OCI-LY3 (cell line): Measurements from ENCODE around the gene SLC38A11.

Experiments
- H2AFZ ChIP-seq: fragments of 200-600, 300-600 bp; shearing (Covaris generic); 2 replicates; pipeline ENCODE4 v1.6.0; 2014; ENCODE audit warnings: antibody characterized with exemption, low read depth, low read length
- H3K27ac ChIP-seq: fragments of 200-600, 300-600 bp; sonication (generic); 2 replicates; pipeline ENCODE4 v1.5.1; 2014; ENCODE audit warnings: mild to moderate bottlenecking, low read length, moderate library complexity, mixed read lengths
- H3K27me3 ChIP-seq: fragments of 200-600, 300-600 bp; sonication (generic); 2 replicates; pipeline ENCODE4 v1.6.1; 2014; ENCODE audit warnings: low read depth, low read length, mixed read lengths
- H3K36me3 ChIP-seq: fragments of 200-600, 300-600 bp; sonication (generic); replicated peaks from 2 replicates; pipeline ENCODE3; 2014; ENCODE audit warnings: low read depth, low read length, mixed read lengths
- H3K4me1 ChIP-seq: fragments of 300-600, 200-600 bp; sonication (generic); 2 replicates; pipeline ENCODE4 v1.6.1; 2014; ENCODE audit warnings: low read length, mixed read lengths
- H3K4me2 ChIP-seq: fragments of 200-600, 300-600 bp; sonication (generic); 2 replicates; pipeline ENCODE4 v1.6.1; 2014; ENCODE audit warnings: low read length, mixed read lengths
- H3K4me3 ChIP-seq: fragments of 300-600, 200-600 bp; sonication (generic); 2 replicates; pipeline ENCODE4 v1.5.1; 2014; ENCODE audit warnings: antibody characterized with exemption, mild to moderate bottlenecking, low read length, moderate library complexity
- H3K79me2 ChIP-seq: fragments of 300-600, 200-600 bp; shearing (Covaris generic); 2 replicates; pipeline ENCODE4 v1.6.1; 2014; ENCODE audit warnings: mild to moderate bottlenecking, low read length, mixed read lengths
- H3K9ac ChIP-seq: fragments of 300-600, 200-600 bp; shearing (Covaris generic); 2 replicates; pipeline ENCODE4 v1.6.0; 2014; ENCODE audit warnings: mild to moderate bottlenecking, low read length, moderate library complexity
- H3K9me3 ChIP-seq: fragments of 200-600, 300-600 bp; shearing (Covaris generic); 2 replicates; pipeline ENCODE4 v1.6.1; 2014; ENCODE audit warnings: low read length, mixed read lengths; ENCODE audit not compliant: insufficient read depth
- H4K20me1 ChIP-seq: fragments of 200-600, 300-600 bp; sonication (generic); 2 replicates; pipeline ENCODE4 v1.6.1; 2016; ENCODE audit warnings: low read length, mixed read lengths; ENCODE audit not compliant: insufficient read depth
- EZH2phosphoT487 ChIP-seq: fragments of 200-600 bp; shearing (Covaris generic); IDR thresholded peaks from 2 replicates; pipeline ENCODE4 v1.6.1; 2018; ENCODE audit warnings: antibody characterized with exemption, mixed run types, low read depth
- TF ChIP-seq, protein P1 (sequence below): fragments of 200-600, 300-600 bp; sonication (generic); IDR thresholded peaks from 2 replicates; pipeline ENCODE4 v1.5.1; 2014; ENCODE audit warnings: antibody characterized with exemption, low read length, low read depth

Gene SLC38A11

DNA sequence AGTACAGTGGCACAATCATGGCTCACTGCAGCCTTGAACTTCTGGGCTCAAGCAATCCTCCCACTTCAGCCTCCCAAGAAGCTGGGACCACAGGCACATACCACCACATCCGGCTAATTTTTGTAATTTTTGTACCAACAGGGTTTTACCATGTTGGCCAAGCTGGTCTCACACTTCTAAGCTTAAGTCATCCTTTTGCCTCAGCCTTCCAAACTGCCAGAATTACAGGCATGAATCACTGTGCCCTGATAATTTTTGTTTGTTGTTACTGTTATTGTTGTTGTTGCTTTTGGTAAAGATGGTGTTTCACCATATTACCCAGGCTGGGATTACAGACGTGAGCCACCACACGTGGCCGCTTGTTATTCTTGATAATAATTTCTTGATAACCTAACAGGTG lies 103.2 kb downstream of the SLC38A11 start:
- no peaks in the 10 kb centered on the region for H3K27me3 ChIP-seq
- no peak overlapping the region for H3K9ac ChIP-seq
- no peaks in the 10 kb centered on the region for H3K79me2 ChIP-seq
- H3K4me2 ChIP-seq = no peak overlapping the region
- no peaks in the 10 kb centered on the region for H3K36me3 ChIP-seq
- TF ChIP-seq, protein P1, sequence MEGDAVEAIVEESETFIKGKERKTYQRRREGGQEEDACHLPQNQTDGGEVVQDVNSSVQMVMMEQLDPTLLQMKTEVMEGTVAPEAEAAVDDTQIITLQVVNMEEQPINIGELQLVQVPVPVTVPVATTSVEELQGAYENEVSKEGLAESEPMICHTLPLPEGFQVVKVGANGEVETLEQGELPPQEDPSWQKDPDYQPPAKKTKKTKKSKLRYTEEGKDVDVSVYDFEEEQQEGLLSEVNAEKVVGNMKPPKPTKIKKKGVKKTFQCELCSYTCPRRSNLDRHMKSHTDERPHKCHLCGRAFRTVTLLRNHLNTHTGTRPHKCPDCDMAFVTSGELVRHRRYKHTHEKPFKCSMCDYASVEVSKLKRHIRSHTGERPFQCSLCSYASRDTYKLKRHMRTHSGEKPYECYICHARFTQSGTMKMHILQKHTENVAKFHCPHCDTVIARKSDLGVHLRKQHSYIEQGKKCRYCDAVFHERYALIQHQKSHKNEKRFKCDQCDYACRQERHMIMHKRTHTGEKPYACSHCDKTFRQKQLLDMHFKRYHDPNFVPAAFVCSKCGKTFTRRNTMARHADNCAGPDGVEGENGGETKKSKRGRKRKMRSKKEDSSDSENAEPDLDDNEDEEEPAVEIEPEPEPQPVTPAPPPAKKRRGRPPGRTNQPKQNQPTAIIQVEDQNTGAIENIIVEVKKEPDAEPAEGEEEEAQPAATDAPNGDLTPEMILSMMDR = no peak
- no peak for TF ChIP-seq EZH2phosphoT487
- no peaks in the 10 kb centered on the region for H3K9me3 ChIP-seq
- no peak overlapping the region for H2AFZ ChIP-seq
- H4K20me1 ChIP-seq = no peaks in the 10 kb centered on the region
- H3K4me1 ChIP-seq = peaks cover 14% of the 10 kb centered on the region
- H3K4me3 ChIP-seq = no peak overlapping the region
- H3K27ac ChIP-seq = no peak overlapping the region

DNA sequence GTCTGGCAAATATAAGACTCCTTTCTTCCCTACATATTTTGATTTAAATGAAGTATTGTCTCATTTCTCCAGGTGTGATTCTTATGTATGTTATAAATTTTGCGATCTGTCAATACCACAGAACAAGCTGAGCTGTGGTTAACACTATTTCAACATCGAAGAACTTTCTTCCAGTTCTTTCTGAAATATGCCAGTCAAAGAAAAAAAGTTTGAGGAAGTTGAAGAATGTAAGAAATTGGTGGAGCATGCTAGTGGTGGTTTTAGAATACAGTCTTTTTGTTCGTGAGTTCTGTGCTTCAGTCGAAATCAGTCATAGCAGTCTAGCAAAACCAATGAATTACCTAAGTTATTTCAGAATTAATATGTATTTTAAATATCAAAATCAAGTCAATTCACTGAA lies 105.1 kb downstream of the SLC38A11 start:
- no peak overlapping the region for H3K27ac ChIP-seq
- TF ChIP-seq, protein P1 = no peak
- TF ChIP-seq EZH2phosphoT487 = no peak
- peak overlapping the region; percentile 59 for H3K4me2 ChIP-seq

DNA sequence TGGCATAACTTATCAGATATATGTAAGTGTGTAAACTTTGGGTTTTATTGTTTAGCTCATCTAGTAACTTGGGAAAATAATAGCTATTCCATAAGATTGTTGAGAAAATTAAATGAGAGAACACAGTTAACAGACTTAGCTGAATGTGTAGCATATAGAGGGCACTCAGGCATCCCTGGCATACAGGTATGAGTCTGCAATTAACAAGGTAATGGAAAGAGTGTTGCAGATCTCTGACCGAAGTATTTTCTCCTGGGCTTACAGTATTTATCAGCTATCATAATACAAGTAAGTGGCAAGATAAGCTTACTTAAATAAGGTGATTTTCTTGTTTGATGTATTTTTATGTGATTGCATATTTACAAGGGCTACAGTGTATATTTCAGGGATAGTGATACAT lies 105.8 kb downstream of the SLC38A11 start:
- H3K36me3 ChIP-seq = no peaks in the 10 kb centered on the region
- H3K4me2 ChIP-seq = no peak overlapping the region
- H3K9ac ChIP-seq = no peak overlapping the region
- no peaks in the 10 kb centered on the region for H3K79me2 ChIP-seq
- TF ChIP-seq, protein P1 = no peak
- no peak for TF ChIP-seq EZH2phosphoT487
- H3K27ac ChIP-seq = no peak overlapping the region
- H3K27me3 ChIP-seq = no peaks in the 10 kb centered on the region
- no peaks in the 10 kb centered on the region for H4K20me1 ChIP-seq
- H3K4me3 ChIP-seq = no peak overlapping the region
- H3K4me1 ChIP-seq = peaks cover 14% of the 10 kb centered on the region
- H3K9me3 ChIP-seq = no peaks in the 10 kb centered on the region
- no peak overlapping the region for H2AFZ ChIP-seq

More for the DNA sequence above, 105.1 kb downstream of the SLC38A11 start:
- no peak overlapping the region for H3K9ac ChIP-seq
- no peaks in the 10 kb centered on the region for H3K27me3 ChIP-seq
- peak overlapping the region; percentile 26 for H3K4me3 ChIP-seq
- peaks cover 14% of the 10 kb centered on the region for H3K4me1 ChIP-seq
- no peaks in the 10 kb centered on the region for H4K20me1 ChIP-seq
- no peak overlapping the region for H2AFZ ChIP-seq
- H3K9me3 ChIP-seq = no peaks in the 10 kb centered on the region
- H3K36me3 ChIP-seq = no peaks in the 10 kb centered on the region
- no peaks in the 10 kb centered on the region for H3K79me2 ChIP-seq

DNA sequence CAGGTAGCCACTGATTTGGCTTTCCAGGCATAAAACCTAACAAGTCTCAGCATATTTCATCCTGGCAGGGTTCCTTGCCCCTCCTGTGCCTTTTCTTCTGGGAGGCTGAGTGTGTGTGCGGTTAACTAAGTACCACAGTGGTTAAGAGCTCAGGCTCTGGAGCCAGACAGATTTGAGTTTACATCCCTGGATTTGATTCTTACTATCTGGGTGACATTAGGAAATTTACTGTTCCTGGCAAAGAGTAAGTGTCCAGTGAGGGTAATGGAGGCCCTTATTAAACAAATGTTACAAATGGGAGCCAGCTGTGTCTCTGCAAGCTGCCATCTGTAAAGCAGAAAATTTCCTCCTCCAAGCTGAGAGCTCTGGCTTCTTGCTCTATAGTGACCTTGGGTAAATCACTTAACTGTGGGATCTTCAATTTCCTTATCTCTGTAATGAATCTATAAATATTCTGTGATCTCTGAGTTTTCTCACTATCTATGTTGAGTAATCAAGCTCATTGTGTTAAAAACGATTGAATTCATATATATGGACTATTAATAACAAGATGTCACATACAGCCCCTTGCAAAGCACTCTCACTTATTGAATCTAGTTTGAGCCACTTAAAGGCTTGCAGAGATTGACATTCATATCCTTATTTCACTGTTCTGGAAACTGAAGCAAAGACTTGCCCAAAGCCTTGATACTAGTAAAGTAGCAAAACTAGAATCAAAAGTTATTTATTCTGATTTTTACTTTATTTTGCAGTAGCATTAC lies 107.2 kb downstream of the SLC38A11 start:
- Histone ChIP-seq H3K4me1 (peaks cover 20% of the 10 kb centered on the region), H2AFZ (no peak overlapping the region), H3K36me3 (no peaks in the 10 kb centered on the region), H3K79me2 (no peaks in the 10 kb centered on the region), H3K9me3 (no peaks in the 10 kb centered on the region), H3K27ac (no peak overlapping the region), H3K4me2 (no peak overlapping the region), H3K4me3 (no peak overlapping the region), H3K27me3 (no peaks in the 10 kb centered on the region), H4K20me1 (no peaks in the 10 kb centered on the region), H3K9ac (no peak overlapping the region)
- TF ChIP-seq, protein P1 = no peak
- TF ChIP-seq EZH2phosphoT487 = no peak
